Measurements from ENCODE around the gene REG4. TPM values are rescaled to one million over a fixed set of nuclear protein-coding genes. Genes with fewer than 3 reads are reported as not detected.
A peak's percentile ranks its signal among the peaks of the same experiment; 100 is the strongest.

The REG4 gene
- total RNA-seq, 1 experiment from 2014 or later: not detected

- Histone ChIP-seq H3K4me3 (replicated peaks in 1 of 2; ENCODE audit: low read depth in 1 of 2, low read length in 2 of 2) (no peak overlapping the region), H3K36me3 (ENCODE audit: control insufficient read depth in 1 of 2, insufficient read depth in 2 of 2, low read length in 2 of 2) (no peaks in the 10 kb centered on the region), H4K20me1 (ENCODE audit: insufficient read depth) (no peaks in the 10 kb centered on the region), H2AFZ (ENCODE audit: low read depth, low read length, poor library complexity, severe bottlenecking) (peak overlapping the region; percentile 99), H3K79me2 (ENCODE audit: insufficient read depth, low read length) (no peaks in the 10 kb centered on the region), H3K4me2 (ENCODE audit: low read length) (peak overlapping the region; percentile 55), H3K9me3 (ENCODE audit: control insufficient read depth in 1 of 2, insufficient read depth in 1 of 2, low read depth in 1 of 2, low read length in 2 of 2) (no peaks in the 10 kb centered on the region), H3K9ac (ENCODE audit: low read length) (no peak overlapping the region), H3K27me3 (ENCODE audit: insufficient read depth, low read length) (peaks cover 11% of the 10 kb centered on the region; the same call in 1 of the 2 replicates), H3K9me2 (ENCODE audit: insufficient read depth) (no peaks in the 10 kb centered on the region), H3K4me1 (ENCODE audit: control insufficient read depth in 1 of 2, insufficient read depth in 2 of 2, low read length in 2 of 2) (peaks cover 0 to 8% of the 10 kb centered on the region in 2 experiments; a peak in 1 of 4 replicates), H3K27ac (ENCODE audit: low read depth, low read length) (no peak overlapping the region)
- intact Hi-C loops (cut with micrococcal nuclease): loop anchor here (2.0 kb wide), 1 partner anchor 196 kb away; no protein-coding TSS in a partner anchor
- TF ChIP-seq SP1 (IDR thresholded peaks at IDR 0.05; ENCODE audit: low read depth): no peak
- no peak for TF ChIP-seq SRF (IDR thresholded peaks at IDR 0.05; ENCODE audit: low read depth)
- no peak for TF ChIP-seq FOSL1 (IDR thresholded peaks at IDR 0.05; ENCODE audit: low read depth)
- TF ChIP-seq JUND (IDR thresholded peaks at IDR 0.05): no peak
- no peak for TF ChIP-seq TCF7L2 (IDR thresholded peaks at IDR 0.05; ENCODE audit: borderline replicate concordance, extremely low read depth, insufficient read depth, insufficient read length)
- TF ChIP-seq REST (IDR thresholded peaks at IDR 0.05; ENCODE audit: low read depth): no peak
- TF ChIP-seq RAD21 (IDR thresholded peaks at IDR 0.05; ENCODE audit: low read depth): no peak
- TF ChIP-seq SIN3A (IDR thresholded peaks at IDR 0.05; ENCODE audit: low read depth): no peak
- TF ChIP-seq ELF1 (IDR thresholded peaks at IDR 0.05; ENCODE audit: borderline replicate concordance, low read depth): no peak
- TF ChIP-seq ATF3 (IDR thresholded peaks at IDR 0.05): no peak
- no peak for DNase-seq (ENCODE audit: low read depth, low spot score)
- BruUV-seq (replicated peaks): no TSS peak
- CTCF ChIA-PET: interaction anchor here (0.7 to 2.5 kb wide), 17 partner anchors 10 to 148 kb away, joined by 3 to 9 read pairs (median 4); no protein-coding TSS in a partner anchor
- peak; percentile 35 for ATAC-seq
- POLR2A ChIA-PET: no interaction called here
- RAD21 ChIA-PET (ENCODE audit: low non-redundant PET in 1 of 2, low total read pairs in 2 of 2, uncharacterized antibody in 2 of 2, unreplicated experiment in 2 of 2): no interaction called here
Measured at GRCh38 chr1:119808491-119808890, 2.8 kb downstream of the REG4 start.

Data from HCT116 (cell line).